ENCODE results near the gene PTPN21.

The PTPN21 gene

GRCh38 chr14:88504602-88505001, 50.2 kb downstream of the PTPN21 start:
- peaks cover 21% of the 10 kb centered on the region for H3K27me3 Mint-ChIP-seq
- DNase-seq: no peak
- H3K27ac Mint-ChIP-seq: no peak overlapping the region
- no peaks in the 10 kb centered on the region for H3K9me3 Mint-ChIP-seq
- H3K36me3 Mint-ChIP-seq (ENCODE audit: low read depth): no peaks in the 10 kb centered on the region
- no peak overlapping the region for H3K4me3 Mint-ChIP-seq
- no peaks in the 10 kb centered on the region for H3K4me1 Mint-ChIP-seq (ENCODE audit: low read depth)

- Mint-ChIP-seq H3K27me3 (peaks cover 17% of the 10 kb centered on the region), H3K36me3 (ENCODE audit: low read depth) (no peaks in the 10 kb centered on the region), H3K9me3 (no peaks in the 10 kb centered on the region), H3K4me3 (no peak overlapping the region), H3K4me1 (ENCODE audit: low read depth) (no peaks in the 10 kb centered on the region), H3K27ac (no peak overlapping the region)
- DNase-seq: no peak
Measured at GRCh38 chr14:88503754-88504406, 50.9 kb downstream of the PTPN21 start.

GRCh38 chr14:88502740-88503139, 52.1 kb downstream of the PTPN21 start:
- no peak for DNase-seq
- no peak overlapping the region for H3K4me3 Mint-ChIP-seq
- H3K27me3 Mint-ChIP-seq: peaks cover 17% of the 10 kb centered on the region
- H3K4me1 Mint-ChIP-seq (ENCODE audit: low read depth): no peaks in the 10 kb centered on the region
- H3K27ac Mint-ChIP-seq: no peak overlapping the region
- H3K9me3 Mint-ChIP-seq: no peaks in the 10 kb centered on the region
- H3K36me3 Mint-ChIP-seq (ENCODE audit: low read depth): no peaks in the 10 kb centered on the region

- peaks cover 13% of the 10 kb centered on the region for H3K27me3 Mint-ChIP-seq
- DNase-seq: no peak
- H3K36me3 Mint-ChIP-seq (ENCODE audit: low read depth): no peaks in the 10 kb centered on the region
- H3K4me1 Mint-ChIP-seq (ENCODE audit: low read depth): no peaks in the 10 kb centered on the region
- H3K27ac Mint-ChIP-seq: no peak overlapping the region
- no peak overlapping the region for H3K4me3 Mint-ChIP-seq
- no peaks in the 10 kb centered on the region for H3K9me3 Mint-ChIP-seq
Measured at GRCh38 chr14:88500611-88501010, 54.2 kb downstream of the PTPN21 start.

GRCh38 chr14:88499225-88499624, 55.6 kb downstream of the PTPN21 start:
- Mint-ChIP-seq H3K4me1 (ENCODE audit: low read depth) (no peaks in the 10 kb centered on the region), H3K27ac (no peak overlapping the region), H3K36me3 (ENCODE audit: low read depth) (no peaks in the 10 kb centered on the region), H3K27me3 (peaks cover 11% of the 10 kb centered on the region), H3K9me3 (no peaks in the 10 kb centered on the region), H3K4me3 (no peak overlapping the region)
- no peak for DNase-seq

- no peaks in the 10 kb centered on the region for H3K4me1 Mint-ChIP-seq (ENCODE audit: low read depth)
- no peak overlapping the region for H3K4me3 Mint-ChIP-seq
- H3K27ac Mint-ChIP-seq: no peak overlapping the region
- no peak for DNase-seq
- peaks cover 11% of the 10 kb centered on the region for H3K27me3 Mint-ChIP-seq
- no peaks in the 10 kb centered on the region for H3K9me3 Mint-ChIP-seq
- no peaks in the 10 kb centered on the region for H3K36me3 Mint-ChIP-seq (ENCODE audit: low read depth)
Measured at GRCh38 chr14:88496414-88496813, 58.4 kb downstream of the PTPN21 start.

GRCh38 chr14:88493392-88494185, 61.2 kb downstream of the PTPN21 start:
- no peak for DNase-seq
- H3K27ac Mint-ChIP-seq: no peak overlapping the region
- H3K9me3 Mint-ChIP-seq: no peaks in the 10 kb centered on the region
- no peak overlapping the region for H3K4me3 Mint-ChIP-seq
- H3K27me3 Mint-ChIP-seq: peaks cover 9% of the 10 kb centered on the region
- no peaks in the 10 kb centered on the region for H3K36me3 Mint-ChIP-seq (ENCODE audit: low read depth)
- no peaks in the 10 kb centered on the region for H3K4me1 Mint-ChIP-seq (ENCODE audit: low read depth)

GRCh38 chr14:88492272-88493089, 62.3 kb downstream of the PTPN21 start:
- no peaks in the 10 kb centered on the region for H3K36me3 Mint-ChIP-seq (ENCODE audit: low read depth)
- DNase-seq: peak; percentile 48
- H3K4me1 Mint-ChIP-seq (ENCODE audit: low read depth): no peaks in the 10 kb centered on the region
- no peak overlapping the region for H3K27ac Mint-ChIP-seq
- no peaks in the 10 kb centered on the region for H3K9me3 Mint-ChIP-seq
- peaks cover 9% of the 10 kb centered on the region for H3K27me3 Mint-ChIP-seq
- H3K4me3 Mint-ChIP-seq: no peak overlapping the region

GRCh38 chr14:88490168-88490567, 64.6 kb downstream of the PTPN21 start:
- no peak overlapping the region for H3K4me3 Mint-ChIP-seq
- DNase-seq: no peak
- no peaks in the 10 kb centered on the region for H3K9me3 Mint-ChIP-seq
- no peaks in the 10 kb centered on the region for H3K4me1 Mint-ChIP-seq (ENCODE audit: low read depth)
- H3K27ac Mint-ChIP-seq: no peak overlapping the region
- H3K27me3 Mint-ChIP-seq: peaks cover 9% of the 10 kb centered on the region
- H3K36me3 Mint-ChIP-seq (ENCODE audit: low read depth): no peaks in the 10 kb centered on the region

- no peak overlapping the region for H3K27ac Mint-ChIP-seq
Measured at GRCh38 chr14:88488897-88489296, 65.9 kb downstream of the PTPN21 start.

GRCh38 chr14:88488081-88488480, 66.7 kb downstream of the PTPN21 start:
- no peaks in the 10 kb centered on the region for H3K4me1 Mint-ChIP-seq (ENCODE audit: low read depth)
- no peak overlapping the region for H3K4me3 Mint-ChIP-seq
- H3K9me3 Mint-ChIP-seq: no peaks in the 10 kb centered on the region
- H3K36me3 Mint-ChIP-seq (ENCODE audit: low read depth): no peaks in the 10 kb centered on the region
- H3K27me3 Mint-ChIP-seq: peaks cover 4% of the 10 kb centered on the region
- DNase-seq: no peak
- no peak overlapping the region for H3K27ac Mint-ChIP-seq

More at GRCh38 chr14:88488897-88489296, 65.9 kb downstream of the PTPN21 start:
- Mint-ChIP-seq H3K4me3 (no peak overlapping the region), H3K36me3 (ENCODE audit: low read depth) (no peaks in the 10 kb centered on the region), H3K27me3 (peaks cover 7% of the 10 kb centered on the region), H3K4me1 (ENCODE audit: low read depth) (no peaks in the 10 kb centered on the region), H3K9me3 (no peaks in the 10 kb centered on the region)
- no peak for DNase-seq

- Mint-ChIP-seq H3K9me3 (no peaks in the 10 kb centered on the region), H3K27me3 (peaks cover 24% of the 10 kb centered on the region), H3K36me3 (ENCODE audit: low read depth) (no peaks in the 10 kb centered on the region), H3K4me1 (ENCODE audit: low read depth) (no peaks in the 10 kb centered on the region), H3K27ac (no peak overlapping the region), H3K4me3 (no peak overlapping the region)
- DNase-seq: no peak
Measured at GRCh38 chr14:88482524-88482923, 72.3 kb downstream of the PTPN21 start.

- Mint-ChIP-seq H3K36me3 (ENCODE audit: low read depth) (no peaks in the 10 kb centered on the region), H3K4me3 (no peak overlapping the region), H3K27me3 (peaks cover 24% of the 10 kb centered on the region), H3K9me3 (no peaks in the 10 kb centered on the region), H3K4me1 (ENCODE audit: low read depth) (no peaks in the 10 kb centered on the region), H3K27ac (no peak overlapping the region)
- DNase-seq: no peak
Measured at GRCh38 chr14:88481794-88482193, 73.0 kb downstream of the PTPN21 start.

- Mint-ChIP-seq H3K9me3 (no peaks in the 10 kb centered on the region), H3K27ac (no peak overlapping the region), H3K27me3 (peaks cover 24% of the 10 kb centered on the region), H3K36me3 (ENCODE audit: low read depth) (no peaks in the 10 kb centered on the region), H3K4me1 (ENCODE audit: low read depth) (no peaks in the 10 kb centered on the region), H3K4me3 (no peak overlapping the region)
- no peak for DNase-seq
Measured at GRCh38 chr14:88481059-88481458, 73.7 kb downstream of the PTPN21 start.

GRCh38 chr14:88479574-88479987, 75.2 kb downstream of the PTPN21 start:
- Mint-ChIP-seq H3K27me3 (peaks cover 24% of the 10 kb centered on the region), H3K27ac (no peak overlapping the region), H3K4me3 (no peak overlapping the region)

More at GRCh38 chr14:88479574-88479987, 75.2 kb downstream of the PTPN21 start:
- Mint-ChIP-seq H3K9me3 (no peaks in the 10 kb centered on the region), H3K4me1 (ENCODE audit: low read depth) (no peaks in the 10 kb centered on the region), H3K36me3 (ENCODE audit: low read depth) (no peaks in the 10 kb centered on the region)
- no peak for DNase-seq

Measured in activated T-cell treated with anti-CD3 and anti-CD28 coated beads, Interleukin-2, amount 50 U/mL, for 24 hours (primary cell).